Measurements from ENCODE around the gene GGA2. TPM values are rescaled to one million over a fixed set of nuclear protein-coding genes. Genes with fewer than 3 reads are reported as not detected.
"Not testable (repeated sequence)": the region's sequence is repeated elsewhere in the genome, so short reads cannot be mapped to it uniquely, and the experiment has no call there.

The GGA2 gene
- total RNA-seq, 1 experiment from 2014 or later, result 28.0 TPM

DNA sequence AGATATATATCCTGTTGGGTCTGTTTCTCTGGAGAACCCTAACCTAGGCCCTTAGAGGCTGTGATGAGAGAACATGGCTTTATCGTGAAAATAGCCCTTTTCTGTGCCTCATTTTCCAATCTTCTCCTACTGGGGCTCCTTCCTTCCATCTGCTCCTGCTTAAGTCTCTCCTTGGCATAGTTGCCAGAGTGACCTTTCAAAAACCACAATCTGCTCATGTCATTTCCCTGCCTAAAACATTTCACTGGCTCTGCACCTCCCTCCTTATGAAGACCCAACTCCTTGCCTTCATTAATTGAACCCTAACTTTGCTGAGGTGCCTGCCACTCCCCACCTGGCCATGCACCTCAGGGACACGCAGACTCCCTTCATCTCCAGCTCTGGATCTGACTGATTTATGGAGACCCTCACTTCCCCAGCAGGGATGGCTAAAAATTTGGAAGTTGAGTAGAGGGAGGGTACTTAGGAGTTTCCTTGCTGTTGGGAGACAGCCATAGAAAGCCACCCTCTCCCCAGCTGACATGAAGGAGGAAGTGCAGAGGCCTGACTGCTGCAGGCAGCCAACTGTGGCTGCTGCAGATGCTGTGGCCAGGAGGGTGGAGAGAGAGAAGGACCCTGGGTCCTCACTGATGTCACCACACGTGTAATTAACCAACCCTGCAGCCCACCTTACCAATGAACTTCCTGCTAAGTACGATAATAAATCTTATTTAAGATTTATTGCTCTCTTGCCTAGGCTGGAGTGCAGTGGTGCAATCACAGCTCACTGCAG lies 6.3 kb upstream of the GGA2 start:
- peaks cover 13% of the 10 kb centered on the region for H3K36me3 ChIP-seq
- DNase-seq (ENCODE audit: low read depth in 1 of 2, low spot score in 2 of 2), result no peak

GRCh38 chr16:23515881-23516280 lies 5.6 kb upstream of the GGA2 start:
- H3K27ac ChIP-seq, result no peak overlapping the region
- no peaks in the 10 kb centered on the region for H3K9me3 ChIP-seq (replicated peaks)

More for the DNA sequence above, 6.3 kb upstream of the GGA2 start:
- Histone ChIP-seq H3K4me3 (no peak overlapping the region), H3K27ac (no peak overlapping the region), H3K4me1 (replicated peaks) (no peaks in the 10 kb centered on the region), H3K27me3 (replicated peaks) (no peaks in the 10 kb centered on the region), H3K9me3 (replicated peaks) (no peaks in the 10 kb centered on the region)

GRCh38 chr16:23514381-23515152 lies 4.3 kb upstream of the GGA2 start:
- H3K36me3 ChIP-seq, result peaks cover 12% of the 10 kb centered on the region
- H3K4me3 ChIP-seq, result no peak overlapping the region
- H3K4me1 ChIP-seq (replicated peaks), result no peaks in the 10 kb centered on the region
- no peaks in the 10 kb centered on the region for H3K9me3 ChIP-seq (replicated peaks)
- DNase-seq (ENCODE audit: low read depth in 1 of 2, low spot score in 2 of 2), result no peak
- H3K27me3 ChIP-seq (replicated peaks), result no peaks in the 10 kb centered on the region
- no peak overlapping the region for H3K27ac ChIP-seq

More at GRCh38 chr16:23515881-23516280, 5.6 kb upstream of the GGA2 start:
- peaks cover 12% of the 10 kb centered on the region; the same call in 1 of the 2 replicates for H3K36me3 ChIP-seq
- H3K4me1 ChIP-seq (replicated peaks), result no peaks in the 10 kb centered on the region
- H3K27me3 ChIP-seq (replicated peaks), result no peaks in the 10 kb centered on the region
- no peak for DNase-seq (ENCODE audit: low read depth in 1 of 2, low spot score in 2 of 2)
- H3K4me3 ChIP-seq, result no peak overlapping the region

DNA sequence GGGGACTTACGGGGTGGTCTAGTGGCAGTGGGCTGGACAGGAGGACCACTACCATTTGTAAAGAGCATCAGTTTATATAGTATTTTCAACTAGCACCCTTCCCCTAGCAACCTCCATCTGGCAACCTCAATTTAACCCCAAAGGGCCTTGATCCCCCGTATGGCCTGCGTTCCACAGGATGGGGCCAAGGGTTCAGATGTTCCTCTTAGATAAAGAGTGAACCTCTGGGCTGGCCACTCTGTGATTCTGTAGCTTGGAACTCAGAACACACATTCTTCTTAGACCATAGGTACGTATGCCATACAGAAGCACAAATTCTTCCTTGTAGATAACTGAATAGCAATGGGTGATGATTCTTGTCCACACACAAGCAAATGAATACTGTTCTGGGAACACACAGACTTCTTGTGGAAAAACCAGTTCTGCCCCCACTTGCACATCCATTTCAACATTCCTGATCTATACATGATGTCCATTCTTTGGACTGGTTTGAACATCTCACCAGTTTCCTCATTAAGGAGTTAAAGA lies 1.9 kb upstream of the GGA2 start:
- Histone ChIP-seq H3K27ac (no peak overlapping the region), H3K9me3 (replicated peaks) (no peaks in the 10 kb centered on the region), H3K4me1 (replicated peaks) (peaks cover 10% of the 10 kb centered on the region), H3K4me3 (no peak overlapping the region), H3K27me3 (replicated peaks) (no peaks in the 10 kb centered on the region), H3K36me3 (peaks cover 13% of the 10 kb centered on the region)
- DNase-seq (ENCODE audit: low read depth in 1 of 2, low spot score in 2 of 2), result no peak

DNA sequence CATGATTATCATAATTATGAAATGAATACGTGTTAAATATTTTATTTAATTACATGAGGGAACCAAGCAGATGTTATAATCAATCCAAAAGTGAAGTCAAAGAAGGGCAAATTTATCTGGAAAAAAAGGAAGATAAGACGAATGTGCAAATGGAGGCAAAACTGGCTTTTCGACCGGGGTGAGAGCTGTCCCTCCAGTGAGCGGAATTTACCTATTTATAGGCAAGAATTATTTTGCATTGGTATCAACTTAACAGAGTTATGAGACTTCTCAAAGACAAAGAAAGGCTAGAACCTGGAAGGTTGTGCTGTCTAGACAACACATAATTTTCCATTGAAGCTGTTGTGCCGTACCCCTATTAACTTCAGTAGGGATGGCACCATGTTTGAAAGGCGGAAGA lies 1.4 kb upstream of the GGA2 start:
- no peak for DNase-seq (ENCODE audit: low read depth in 1 of 2, low spot score in 2 of 2)
- H3K9me3 ChIP-seq (replicated peaks), result no peaks in the 10 kb centered on the region
- peaks cover 13% of the 10 kb centered on the region for H3K36me3 ChIP-seq
- no peaks in the 10 kb centered on the region for H3K27me3 ChIP-seq (replicated peaks)
- peaks cover 10% of the 10 kb centered on the region for H3K4me1 ChIP-seq (replicated peaks)
- H3K27ac ChIP-seq, result no peak overlapping the region
- H3K4me3 ChIP-seq, result no peak overlapping the region

GRCh38 chr16:23510915-23511270 lies 599 bp upstream of the GGA2 start:
- H3K36me3 ChIP-seq, result peaks cover 13% of the 10 kb centered on the region
- H3K4me3 ChIP-seq, result peak overlapping the region; percentile 77; the same call in 1 of the 2 replicates
- not testable (repeated sequence) for H3K9me3 ChIP-seq (replicated peaks); H3K27ac ChIP-seq; DNase-seq (ENCODE audit: low read depth in 1 of 2, low spot score in 2 of 2); H3K27me3 ChIP-seq (replicated peaks)
- H3K4me1 ChIP-seq (replicated peaks), result peaks cover 14% of the 10 kb centered on the region

- Histone ChIP-seq H3K27ac (peak overlapping the region; percentile 70), H3K9me3 (replicated peaks) (no peaks in the 10 kb centered on the region), H3K27me3 (replicated peaks) (no peaks in the 10 kb centered on the region), H3K4me1 (replicated peaks) (peaks cover 22% of the 10 kb centered on the region), H3K36me3 (peaks cover 13% of the 10 kb centered on the region), H3K4me3 (peak overlapping the region; percentile 77)
- peak in 1 of 2 experiments; percentile 28 for DNase-seq (ENCODE audit: low read depth in 1 of 2, low spot score in 2 of 2)
Observed at GRCh38 chr16:23509782-23510163, 521 bp downstream of the GGA2 start.

GRCh38 chr16:23509441-23509754 lies 896 bp downstream of the GGA2 start:
- peaks cover 13% of the 10 kb centered on the region for H3K36me3 ChIP-seq
- H3K4me3 ChIP-seq, result peak overlapping the region; percentile 77
- no peaks in the 10 kb centered on the region for H3K27me3 ChIP-seq (replicated peaks)
- no peak overlapping the region for H3K27ac ChIP-seq
- no peak for DNase-seq (ENCODE audit: low read depth in 1 of 2, low spot score in 2 of 2)
- H3K9me3 ChIP-seq (replicated peaks), result no peaks in the 10 kb centered on the region
- peaks cover 25% of the 10 kb centered on the region for H3K4me1 ChIP-seq (replicated peaks)

DNA sequence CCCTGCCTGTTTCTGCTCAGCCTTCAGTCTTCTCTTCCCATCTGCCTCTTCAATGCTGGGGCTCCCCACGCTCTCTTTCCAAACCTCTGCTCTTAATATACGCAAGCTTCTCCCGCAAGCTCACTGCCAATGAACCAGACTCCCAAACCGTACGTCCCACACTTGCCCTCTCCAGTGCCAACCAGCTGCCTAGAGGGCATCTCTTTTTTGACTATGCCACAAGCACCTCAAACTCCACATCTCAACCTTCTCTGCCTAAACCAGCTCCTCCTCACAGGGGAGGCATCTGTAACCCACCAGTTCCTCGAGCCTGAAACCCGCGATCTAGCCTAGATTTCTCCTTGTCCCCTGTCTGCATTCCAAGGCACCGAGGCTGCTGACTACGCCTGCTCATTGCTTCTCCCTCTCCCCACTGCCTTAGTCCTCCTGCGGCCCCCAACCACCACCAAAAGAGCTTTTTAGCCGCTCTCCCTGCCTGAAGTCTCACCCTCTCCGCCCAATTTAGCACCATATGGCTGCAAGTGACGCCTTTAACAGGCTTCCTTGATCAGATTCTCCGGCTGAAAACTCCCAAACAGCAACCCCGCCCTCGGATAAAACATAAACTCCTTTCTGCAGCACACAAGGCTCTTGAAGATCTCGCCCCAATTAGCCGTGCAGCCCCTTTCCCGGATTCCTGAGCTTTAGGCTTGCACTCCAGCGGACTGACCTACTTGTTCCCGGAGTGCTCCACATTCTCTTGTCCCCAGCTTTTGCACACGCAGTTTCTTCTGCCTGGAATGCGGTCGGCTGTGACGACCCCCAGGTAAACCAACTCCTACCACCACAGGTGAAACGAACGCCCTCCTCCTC lies 1.5 kb downstream of the GGA2 start:
- Histone ChIP-seq H3K36me3 (peaks cover 13% of the 10 kb centered on the region), H3K27ac (no peak overlapping the region), H3K9me3 (replicated peaks) (no peaks in the 10 kb centered on the region), H3K4me1 (replicated peaks) (peaks cover 31% of the 10 kb centered on the region), H3K4me3 (peak overlapping the region; percentile 77), H3K27me3 (replicated peaks) (no peaks in the 10 kb centered on the region)
- no peak for DNase-seq (ENCODE audit: low read depth in 1 of 2, low spot score in 2 of 2)

DNA sequence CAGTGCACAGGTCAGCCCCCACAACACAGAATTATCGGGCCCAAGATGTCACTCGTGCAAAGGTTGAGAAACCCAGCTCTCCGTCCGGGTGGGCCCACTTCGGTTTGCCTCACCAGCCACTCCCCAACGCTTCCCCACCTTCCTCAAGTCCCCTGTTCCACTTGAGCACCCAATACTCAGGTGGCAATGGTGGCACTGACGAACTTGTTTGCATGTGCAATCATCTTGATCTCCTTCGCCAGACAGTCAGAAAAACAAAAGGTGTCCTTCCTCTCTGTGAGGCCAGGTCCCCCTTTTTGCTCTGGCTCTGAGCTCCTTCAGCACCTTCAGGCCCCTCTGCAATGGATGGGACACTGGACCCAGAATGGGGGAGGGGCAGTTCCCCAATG lies 3.7 kb downstream of the GGA2 start:
- Histone ChIP-seq H3K9me3 (replicated peaks) (no peaks in the 10 kb centered on the region), H3K4me3 (no peak overlapping the region), H3K27ac (no peak overlapping the region)

DNA sequence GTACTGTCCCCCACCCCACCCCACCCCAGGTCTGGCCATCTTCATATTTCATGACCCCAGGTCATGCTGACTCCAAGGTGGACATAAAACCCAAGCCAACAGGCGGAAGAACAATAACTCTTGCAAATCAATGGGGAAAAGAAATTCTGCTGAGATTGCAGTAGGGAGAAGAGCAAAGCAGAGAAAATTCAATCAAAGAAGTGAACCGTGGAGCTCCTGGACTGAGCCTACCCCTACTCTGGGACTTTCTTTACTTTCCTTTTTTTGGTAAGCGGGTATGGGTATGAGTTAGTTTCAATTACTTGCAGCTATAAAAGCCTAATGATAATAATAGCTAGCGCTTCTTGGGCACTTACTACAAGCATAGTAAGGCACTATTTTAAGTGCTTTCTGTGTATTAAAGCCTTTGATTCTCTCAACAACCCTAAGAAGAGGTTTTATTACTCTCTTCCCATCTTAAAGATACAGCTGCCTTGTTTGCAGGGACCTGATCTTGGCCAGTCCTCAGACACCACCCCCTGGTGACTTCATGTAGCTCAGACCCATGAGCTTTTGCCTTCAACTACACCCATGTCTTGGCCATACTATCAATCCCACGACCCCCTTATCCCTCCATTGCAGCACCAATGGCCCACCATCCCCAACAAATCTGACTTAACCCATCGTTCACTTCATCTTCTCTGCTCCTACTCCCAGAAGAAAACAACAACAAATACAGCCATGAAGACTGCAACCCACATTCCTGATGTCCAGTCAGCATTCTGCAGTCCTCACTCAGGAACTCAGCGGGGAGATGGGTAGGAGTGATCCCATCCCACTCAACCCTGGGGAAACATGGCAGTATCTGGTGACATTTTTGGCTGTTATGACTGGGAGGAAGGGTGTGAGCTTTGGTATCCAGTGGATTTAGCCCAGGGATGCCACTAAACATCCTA lies 4.4 kb downstream of the GGA2 start:
- no peaks in the 10 kb centered on the region for H3K9me3 ChIP-seq (replicated peaks)

More for the DNA sequence above, 3.7 kb downstream of the GGA2 start:
- no peak for DNase-seq (ENCODE audit: low read depth in 1 of 2, low spot score in 2 of 2)
- H3K27me3 ChIP-seq (replicated peaks), result no peaks in the 10 kb centered on the region
- peaks cover 34% of the 10 kb centered on the region for H3K4me1 ChIP-seq (replicated peaks)
- H3K36me3 ChIP-seq, result peaks cover 19% of the 10 kb centered on the region

DNA sequence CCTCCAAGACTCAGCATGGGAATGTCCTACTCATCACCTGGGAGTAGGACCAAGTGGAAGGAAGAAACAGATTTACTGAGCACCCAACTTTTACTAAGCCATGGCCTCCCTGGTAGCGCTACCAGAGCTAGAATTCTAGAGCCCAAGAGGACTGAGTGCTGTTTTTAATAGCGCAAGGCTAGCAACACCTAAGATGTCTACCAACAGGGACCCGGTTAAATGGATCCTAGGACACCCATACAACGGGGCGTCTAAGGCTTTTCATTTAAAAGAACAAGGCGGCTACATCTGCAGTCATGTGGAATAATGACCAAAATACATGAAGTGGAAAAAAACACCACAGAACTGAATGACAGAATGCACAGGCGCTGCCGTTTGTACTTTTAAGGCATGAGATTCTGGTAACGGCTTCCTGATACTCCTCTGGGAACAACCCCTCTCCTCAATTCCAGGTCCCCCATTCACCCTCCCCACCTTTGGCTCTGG lies 5.1 kb downstream of the GGA2 start:
- peak overlapping the region; percentile 30 for H3K27ac ChIP-seq
- no peaks in the 10 kb centered on the region for H3K9me3 ChIP-seq (replicated peaks)
- no peaks in the 10 kb centered on the region for H3K27me3 ChIP-seq (replicated peaks)
- no peak for DNase-seq (ENCODE audit: low read depth in 1 of 2, low spot score in 2 of 2)
- H3K4me3 ChIP-seq, result no peak overlapping the region
- H3K4me1 ChIP-seq (replicated peaks), result peaks cover 34% of the 10 kb centered on the region
- peaks cover 27% of the 10 kb centered on the region for H3K36me3 ChIP-seq

More for the DNA sequence above, 4.4 kb downstream of the GGA2 start:
- no peak overlapping the region for H3K4me3 ChIP-seq
- no peak for DNase-seq (ENCODE audit: low read depth in 1 of 2, low spot score in 2 of 2)
- no peaks in the 10 kb centered on the region for H3K27me3 ChIP-seq (replicated peaks)
- H3K27ac ChIP-seq, result no peak overlapping the region
- peaks cover 34% of the 10 kb centered on the region for H3K4me1 ChIP-seq (replicated peaks)
- peaks cover 26% of the 10 kb centered on the region for H3K36me3 ChIP-seq

Measured in SJSA1 (cell line).